Activated CD8-positive, alpha-beta memory T cell treated with anti-CD3 and anti-CD28 coated beads for 24 hours (primary cell): ENCODE measurements around the gene CEP41.

Experiments
- DNase-seq: peaks from one replicate; pipeline ENCODE4 v3.0.0-alpha.2; 2020

Gene CEP41

GRCh38 chr7:130417213-130417612 is 23.6 kb downstream of the CEP41 start:
- DNase-seq = no peak

- no peak for DNase-seq
Observed at GRCh38 chr7:130415006-130415405, 25.8 kb downstream of the CEP41 start.

- DNase-seq = no peak
Observed at GRCh38 chr7:130413201-130413600, 27.6 kb downstream of the CEP41 start.

GRCh38 chr7:130410868-130411541 is 29.8 kb downstream of the CEP41 start:
- DNase-seq = no peak

GRCh38 chr7:130409712-130410072 is 31.1 kb downstream of the CEP41 start:
- no peak for DNase-seq

GRCh38 chr7:130409067-130409711 is 31.6 kb downstream of the CEP41 start:
- no peak for DNase-seq

- DNase-seq = no peak
Observed at GRCh38 chr7:130405003-130405402, 35.8 kb downstream of the CEP41 start.

- DNase-seq = no peak
Observed at GRCh38 chr7:130401578-130401977, 39.2 kb downstream of the CEP41 start.

- no peak for DNase-seq
Observed at GRCh38 chr7:130401101-130401500, 39.7 kb downstream of the CEP41 start.

- DNase-seq = no peak
Observed at GRCh38 chr7:130400120-130400572, 40.7 kb downstream of the CEP41 start.

- DNase-seq = no peak
Observed at GRCh38 chr7:130398526-130399090, 42.2 kb downstream of the CEP41 start.

GRCh38 chr7:130397758-130398073 is 43.1 kb downstream of the CEP41 start:
- DNase-seq = no peak

- no peak for DNase-seq
Observed at GRCh38 chr7:130397051-130397757, 43.6 kb downstream of the CEP41 start.

- DNase-seq = no peak
Observed at GRCh38 chr7:130396109-130396508, 44.7 kb downstream of the CEP41 start.

GRCh38 chr7:130395421-130395820 is 45.4 kb downstream of the CEP41 start:
- DNase-seq = no peak

GRCh38 chr7:130394421-130395195 is 46.2 kb downstream of the CEP41 start:
- DNase-seq = peak; percentile 65

GRCh38 chr7:130393841-130394411 is 46.9 kb downstream of the CEP41 start:
- no peak for DNase-seq

- no peak for DNase-seq
Observed at GRCh38 chr7:130393101-130393561, 47.7 kb downstream of the CEP41 start.

- no peak for DNase-seq
Observed at GRCh38 chr7:130390486-130390885, 50.3 kb downstream of the CEP41 start.

GRCh38 chr7:130388671-130389070 is 52.1 kb downstream of the CEP41 start:
- no peak for DNase-seq

- no peak for DNase-seq
Observed at GRCh38 chr7:130387628-130388403, 53.0 kb downstream of the CEP41 start.

- DNase-seq = no peak
Observed at GRCh38 chr7:130387306-130387627, 53.5 kb downstream of the CEP41 start.
